HCT116 (cell line): ENCODE results near the gene SMURF1. TPM values are rescaled to one million over a fixed set of nuclear protein-coding genes. Genes with fewer than 3 reads are reported as not detected.

Experiments used
- ATAC-seq: fragments of 200-7000 bp; cut with Tn5 transposase; 2 replicates; pipeline ENCODE4 v1.9.1; 2020; ENCODE audit warnings: mild to moderate bottlenecking, moderate library complexity
- BruUV-seq: library from RNA; stranded (reverse); fragments of 400-500 nt; replicated peaks from 2 replicates; lab custom pipeline; 2021; lab: Mats Ljungman, UMichigan
- CTCF ChIA-PET: fragments of 300-600 bp; sonication (Branson Sonifier 250); formaldehyde crosslinking; loops from one replicate; lab custom pipeline; 2021; ENCODE audit warnings: antibody characterized with exemption; lab: Charles Lee
- POLR2A ChIA-PET: fragments of 300-600, 350-600 bp; sonication (Branson Sonifier 250); formaldehyde crosslinking; loops from one replicate; lab custom pipeline; 2021; ENCODE audit warnings: antibody characterized with exemption; lab: Charles Lee
- RAD21 ChIA-PET, 2 experiments: fragments of 300-600 bp; sonication (Branson Sonifier 250); formaldehyde crosslinking; loops; one replicate each; lab custom pipeline; 2023; ENCODE audit warnings: low total read pairs in 2 of 2; ENCODE audit not compliant: uncharacterized antibody in 2 of 2, unreplicated experiment in 2 of 2, low non-redundant PET in 1 of 2; lab: Charles Lee
- DNase-seq: peaks from one replicate; pipeline ENCODE4 v3.0.0-alpha.2; 2010; ENCODE audit warnings: low read depth, low spot score
- H2AFZ ChIP-seq: fragments of 200-600 bp; shearing (Covaris generic), sonication (generic); 2 replicates; pipeline ENCODE4 v1.6.1; 2017; ENCODE audit warnings: low read depth, mixed run types, mixed read lengths, antibody characterized with exemption, low read length; ENCODE audit not compliant: poor library complexity, severe bottlenecking
- H3K27ac ChIP-seq: 2 replicates; pipeline ENCODE4 v1.5.1; 2012; ENCODE audit warnings: low read depth, low read length
- H3K27me3 ChIP-seq: fragments of 200-600 bp; sonication (generic); 2 replicates; pipeline ENCODE4 v1.6.1; 2016; ENCODE audit warnings: mixed run types, low read length, mixed read lengths; ENCODE audit not compliant: insufficient read depth
- H3K36me3 ChIP-seq, 2 experiments: fragments of 200-500 bp in 1 of 2; fragments of 200-600 bp in 1 of 2; sonication (Bioruptor generic) in 1 of 2; sonication (generic) in 1 of 2; 2 replicates each; pipeline versions ENCODE4 v1.5.1 to v1.6.1; 2014 to 2016; ENCODE audit warnings: low read length in 2 of 2, inconsistent platforms in 1 of 2, mixed read lengths in 1 of 2, mixed run types in 1 of 2; ENCODE audit not compliant: insufficient read depth in 2 of 2, control insufficient read depth in 1 of 2
- H3K4me1 ChIP-seq, 2 experiments: fragments of 200-600 bp in 1 of 2; sonication (generic) in 1 of 2; 2 replicates each; pipeline versions ENCODE4 v1.5.1 to v1.6.1; 2012 to 2017; ENCODE audit warnings: low read length in 2 of 2, inconsistent platforms in 1 of 2, mild to moderate bottlenecking in 1 of 2, mixed read lengths in 1 of 2, mixed run types in 1 of 2, moderate library complexity in 1 of 2; ENCODE audit not compliant: insufficient read depth in 2 of 2, control insufficient read depth in 1 of 2
- H3K4me2 ChIP-seq: fragments of 200-600 bp; sonication (generic); 2 replicates; pipeline ENCODE4 v1.6.1; 2017; ENCODE audit warnings: mixed run types, low read length, mixed read lengths
- H3K4me3 ChIP-seq, 2 experiments: fragments of 200-600 bp in 1 of 2; sonication (generic) in 1 of 2; replicated peaks in 1 of 2; 2 replicates each; pipeline ENCODE4 v1.5.1; 2011 to 2016; ENCODE audit warnings: low read length in 2 of 2, control low read depth in 1 of 2, low read depth in 1 of 2, mild to moderate bottlenecking in 1 of 2, mixed read lengths in 1 of 2, mixed run types in 1 of 2
- H3K79me2 ChIP-seq: fragments of 200-600 bp; sonication (generic); 2 replicates; pipeline ENCODE4 v1.6.1; 2017; ENCODE audit warnings: mild to moderate bottlenecking, mixed run types, low read length, moderate library complexity, mixed read lengths; ENCODE audit not compliant: insufficient read depth
- H3K9ac ChIP-seq: fragments of 200-600 bp; sonication (generic); 2 replicates; pipeline ENCODE4 v1.6.1; 2016; ENCODE audit warnings: low read length, mixed read lengths
- H3K9me2 ChIP-seq: fragments of 200-600 bp; sonication (generic), shearing (Covaris generic); 2 replicates; pipeline ENCODE4 v1.6.1; 2017; ENCODE audit warnings: mixed run types, mild to moderate bottlenecking, moderate library complexity; ENCODE audit not compliant: insufficient read depth
- H3K9me3 ChIP-seq, 2 experiments: fragments of 200-500 bp in 1 of 2; fragments of 200-600 bp in 1 of 2; sonication (Bioruptor generic) in 1 of 2; sonication (generic) in 1 of 2; 2 replicates each; pipeline ENCODE4 v1.6.1; 2014 to 2017; ENCODE audit warnings: low read length in 2 of 2, mixed read lengths in 2 of 2, inconsistent platforms in 1 of 2, low read depth in 1 of 2, mild to moderate bottlenecking in 1 of 2, mixed run types in 1 of 2, moderate library complexity in 1 of 2; ENCODE audit not compliant: control insufficient read depth in 1 of 2, insufficient read depth in 1 of 2
- H4K20me1 ChIP-seq: fragments of 200-600 bp; sonication (generic), shearing (Covaris generic); 2 replicates; pipeline ENCODE4 v1.6.1; 2017; ENCODE audit warnings: mixed run types, mild to moderate bottlenecking, moderate library complexity; ENCODE audit not compliant: insufficient read depth
- CBX3 ChIP-seq: IDR thresholded peaks from 2 replicates; pipeline ENCODE4 v1.6.1; 2012; ENCODE audit warnings: low read depth
- ELF1 ChIP-seq: IDR thresholded peaks from 2 replicates; pipeline ENCODE4 v1.6.1; 2012; ENCODE audit warnings: low read depth, borderline replicate concordance
- EZH2phosphoT487 ChIP-seq: fragments of 200-600 bp; IDR thresholded peaks from 2 replicates; pipeline ENCODE4 v1.6.1; 2018; ENCODE audit warnings: antibody characterized with exemption, borderline replicate concordance
- RAD21 ChIP-seq: IDR thresholded peaks from 2 replicates; pipeline ENCODE4 v1.6.1; 2012; ENCODE audit warnings: low read depth, mild to moderate bottlenecking
- YY1 ChIP-seq: IDR thresholded peaks from 2 replicates; pipeline ENCODE4 v1.6.1; 2011; ENCODE audit warnings: low read length, low read depth, moderate library complexity, mild to moderate bottlenecking; ENCODE audit not compliant: insufficient replicate concordance; ENCODE audit errors: extremely low read depth
- ZNF274 ChIP-seq: fragments of 200-500 bp; sonication (Bioruptor generic); IDR thresholded peaks from 2 replicates; pipeline ENCODE4 v1.6.1; 2014; ENCODE audit warnings: mild to moderate bottlenecking, low read depth, low read length, inconsistent platforms
- intact Hi-C: fragments of 100-400 bp; cut with micrococcal nuclease; formaldehyde crosslinking; loops from 2 replicates; pipeline ENCODE4 v1.10.0; 2022
- total RNA-seq: library from RNA; stranded (reverse); gene quantifications from one replicate; pipeline ENCODE4 v1.2.1, GENCODE V29; 2021; ENCODE audit not compliant: unreplicated experiment
- TF ChIP-seq, protein P1 (sequence below), 3 experiments: fragments of 200-600 bp in 1 of 3; sonication (generic) in 1 of 3; IDR thresholded peaks in 2 of 3; conservative IDR thresholded peaks in 1 of 3; 2 replicates each; pipeline ENCODE4 v1.5.1; 2012 to 2017; ENCODE audit warnings: low read depth in 2 of 3, low read length in 2 of 3, antibody characterized with exemption in 1 of 3, borderline replicate concordance in 1 of 3, control low read depth in 1 of 3, mild to moderate bottlenecking in 1 of 3, mixed read lengths in 1 of 3, mixed run types in 1 of 3, moderate library complexity in 1 of 3; ENCODE audit not compliant: insufficient read depth in 1 of 3

SMURF1 gene
- total RNA-seq, 1 experiment from 2014 or later, result 24.6 TPM

DNA sequence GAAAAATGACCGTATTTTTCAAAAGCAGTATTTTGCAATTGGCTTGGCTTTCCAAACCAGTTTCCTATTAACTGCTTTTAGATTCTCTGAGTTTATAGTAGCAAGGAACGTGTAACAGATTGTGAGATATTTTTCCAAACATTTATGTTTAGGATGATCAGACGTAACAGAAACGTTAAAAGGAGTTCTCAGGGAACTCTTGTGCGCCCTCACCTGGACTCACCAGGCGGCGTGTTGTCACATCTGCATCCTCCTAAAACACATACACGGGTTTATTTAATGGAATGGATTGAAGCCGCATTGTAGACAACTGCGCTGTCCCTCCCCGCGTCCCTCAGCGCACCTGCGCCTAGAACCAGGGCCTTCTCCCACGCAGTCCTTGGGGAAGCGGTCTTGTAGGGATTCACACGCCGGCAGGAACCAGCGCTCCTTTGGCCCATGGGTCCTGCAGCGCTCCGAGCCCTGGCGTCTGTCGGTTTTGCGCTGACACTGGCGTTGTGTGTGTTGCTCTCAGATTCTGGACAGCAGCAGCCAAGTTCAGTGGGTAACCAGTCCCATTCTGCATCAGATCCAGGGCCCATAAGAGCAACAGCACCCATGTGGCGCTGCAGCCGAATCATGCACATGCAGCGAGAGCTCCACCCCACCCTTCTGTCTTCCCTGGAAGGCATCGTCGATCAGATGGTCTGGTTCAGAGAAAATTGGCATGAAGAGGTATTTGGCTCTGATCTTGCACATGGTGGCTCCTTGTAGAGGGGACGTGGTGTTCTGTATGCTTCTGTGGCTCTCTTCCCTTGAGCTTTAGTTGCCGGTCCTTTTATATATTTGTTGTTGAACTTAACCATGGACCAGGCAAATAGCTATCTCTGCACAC, 150.6 kb downstream of the SMURF1 start:
- H3K27me3 ChIP-seq, result no peaks in the 10 kb centered on the region
- no peaks in the 10 kb centered on the region for H3K4me1 ChIP-seq
- H3K9ac ChIP-seq, result no peak overlapping the region
- peaks cover 43 to 59% of the 10 kb centered on the region in 2 experiments for H3K36me3 ChIP-seq
- no peak overlapping the region for H3K4me2 ChIP-seq
- CTCF ChIA-PET, result no interaction called here
- H3K27ac ChIP-seq, result no peak overlapping the region
- POLR2A ChIA-PET, result no interaction called here
- RAD21 ChIA-PET, result no interaction called here
- no TSS peak for BruUV-seq
- no peaks in the 10 kb centered on the region for H4K20me1 ChIP-seq
- intact Hi-C loops, result no loop called here
- no peak overlapping the region for H2AFZ ChIP-seq
- H3K79me2 ChIP-seq, result no peaks in the 10 kb centered on the region
- DNase-seq, result no peak
- TF ChIP-seq RAD21, result peak; percentile 25; the same call in 1 of the 2 replicates
- TF ChIP-seq YY1, result no peak
- TF ChIP-seq, protein P1, sequence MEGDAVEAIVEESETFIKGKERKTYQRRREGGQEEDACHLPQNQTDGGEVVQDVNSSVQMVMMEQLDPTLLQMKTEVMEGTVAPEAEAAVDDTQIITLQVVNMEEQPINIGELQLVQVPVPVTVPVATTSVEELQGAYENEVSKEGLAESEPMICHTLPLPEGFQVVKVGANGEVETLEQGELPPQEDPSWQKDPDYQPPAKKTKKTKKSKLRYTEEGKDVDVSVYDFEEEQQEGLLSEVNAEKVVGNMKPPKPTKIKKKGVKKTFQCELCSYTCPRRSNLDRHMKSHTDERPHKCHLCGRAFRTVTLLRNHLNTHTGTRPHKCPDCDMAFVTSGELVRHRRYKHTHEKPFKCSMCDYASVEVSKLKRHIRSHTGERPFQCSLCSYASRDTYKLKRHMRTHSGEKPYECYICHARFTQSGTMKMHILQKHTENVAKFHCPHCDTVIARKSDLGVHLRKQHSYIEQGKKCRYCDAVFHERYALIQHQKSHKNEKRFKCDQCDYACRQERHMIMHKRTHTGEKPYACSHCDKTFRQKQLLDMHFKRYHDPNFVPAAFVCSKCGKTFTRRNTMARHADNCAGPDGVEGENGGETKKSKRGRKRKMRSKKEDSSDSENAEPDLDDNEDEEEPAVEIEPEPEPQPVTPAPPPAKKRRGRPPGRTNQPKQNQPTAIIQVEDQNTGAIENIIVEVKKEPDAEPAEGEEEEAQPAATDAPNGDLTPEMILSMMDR (IDR thresholded peaks at IDR 0.05 in 2 of 3, conservative IDR thresholded peaks at IDR 0.05 in 1 of 3; ENCODE audit: borderline replicate concordance in 1 of 3, insufficient read depth in 1 of 3, low read depth in 2 of 3, low read length in 2 of 3), result peak; percentile 12 to 45 (median 37); a peak in 4 of 6 replicates
- no peaks in the 10 kb centered on the region for H3K9me2 ChIP-seq
- no peak; the same call in 1 of the 2 replicates for ATAC-seq
- H3K4me3 ChIP-seq, result no peak overlapping the region
- H3K9me3 ChIP-seq, result no peaks in the 10 kb centered on the region

- Histone ChIP-seq H3K9ac (no peak overlapping the region), H3K27ac (no peak overlapping the region), H3K9me2 (no peaks in the 10 kb centered on the region), H3K4me1 (no peaks in the 10 kb centered on the region), H3K27me3 (no peaks in the 10 kb centered on the region), H3K4me2 (no peak overlapping the region), H2AFZ (no peak overlapping the region), H3K9me3 (no peaks in the 10 kb centered on the region), H4K20me1 (no peaks in the 10 kb centered on the region), H3K79me2 (no peaks in the 10 kb centered on the region), H3K36me3 (peaks cover 44 to 58% of the 10 kb centered on the region in 2 experiments), H3K4me3 (no peak overlapping the region)
- DNase-seq, result no peak
- intact Hi-C loops, result no loop called here
- ChIA-PET POLR2A (no interaction called here), CTCF (no interaction called here), RAD21 (no interaction called here)
- TF ChIP-seq CBX3, result no peak
- TF ChIP-seq ELF1, result no peak
- TF ChIP-seq EZH2phosphoT487, result no peak
- TF ChIP-seq ZNF274, result no peak
- ATAC-seq, result no peak
- BruUV-seq, result no TSS peak
Measured at GRCh38 chr7:98992076-98992475, 151.8 kb downstream of the SMURF1 start.
